GM12878 (cell line): ENCODE results near the gene ARF3. TPM values are rescaled to one million over a fixed set of nuclear protein-coding genes. Genes with fewer than 3 reads are reported as not detected.

ENCODE experiments used
- ATAC-seq: fragments of 200-7000 bp; cut with Tn5 transposase; 3 replicates; pipeline ENCODE4 v1.9.1; 2020; ENCODE audit warnings: mild to moderate bottlenecking, moderate library complexity
- BruUV-seq: library from RNA; stranded (reverse); fragments of 400-500 nt; replicated peaks from 2 replicates; lab custom pipeline; 2021; lab: Mats Ljungman, UMichigan
- CTCF ChIA-PET: fragments of 300-600 bp; sonication (Branson Sonifier 250); formaldehyde crosslinking; extraction: SDS; loops from one replicate; lab custom pipeline; 2021; ENCODE audit warnings: inconsistent platforms; lab: Yijun Ruan, JAX
- POLR2A ChIA-PET: fragments of 350-600 bp; formaldehyde crosslinking; extraction: SDS; loops from one replicate; lab custom pipeline; 2021; ENCODE audit warnings: inconsistent platforms; lab: Charles Lee
- RAD21 ChIA-PET: fragments of 300-600 bp; sonication (Branson Sonifier 250); formaldehyde crosslinking; loops from one replicate; lab custom pipeline; 2023; ENCODE audit warnings: antibody characterized with exemption; ENCODE audit not compliant: unreplicated experiment; lab: Charles Lee
- SMC1A ChIA-PET: fragments of 300-600 bp; sonication (Branson Sonifier 250); formaldehyde crosslinking; loops from one replicate; lab custom pipeline; 2023; ENCODE audit not compliant: unreplicated experiment, uncharacterized antibody; lab: Charles Lee
- DNase-seq: peaks from one replicate; pipeline ENCODE4 v3.0.0-alpha.2; 2011; ENCODE audit warnings: low read depth, low spot score
- FAIRE-seq: peaks from 3 replicates; lab custom pipeline; 2011; peaks lifted over from hg19 to GRCh38; lab: Jason Lieb, UNC
- H2AFZ ChIP-seq: 2 replicates; pipeline ENCODE4 v1.6.0; 2011; ENCODE audit warnings: low read depth, low read length, control low read depth; ENCODE audit not compliant: control insufficient read depth
- H3K27ac ChIP-seq: 2 replicates; pipeline ENCODE4 v1.5.1; 2011; ENCODE audit warnings: control low read depth; ENCODE audit not compliant: control insufficient read depth, insufficient read depth
- H3K27me3 ChIP-seq, 2 experiments: replicated peaks in 1 of 2; 2 replicates each; pipeline versions ENCODE4 v1.6.0 to v1.6.1; 2011; ENCODE audit warnings: low read length in 1 of 2; ENCODE audit not compliant: control insufficient read depth in 2 of 2, insufficient read depth in 2 of 2
- H3K36me3 ChIP-seq, 2 experiments: 2 replicates each; pipeline ENCODE4 v1.5.1; 2011; ENCODE audit warnings: low read length in 1 of 2; ENCODE audit not compliant: control insufficient read depth in 2 of 2, insufficient read depth in 2 of 2
- H3K4me1 ChIP-seq: 2 replicates; pipeline ENCODE4 v1.6.1; 2011; ENCODE audit warnings: mild to moderate bottlenecking, low read length, moderate library complexity, mixed read lengths; ENCODE audit not compliant: control insufficient read depth, insufficient read depth
- H3K4me2 ChIP-seq: 2 replicates; pipeline ENCODE4 v1.6.0; 2011; ENCODE audit warnings: control low read depth; ENCODE audit not compliant: control insufficient read depth, insufficient read depth
- H3K4me3 ChIP-seq: fragments of 200-600 bp; sonication (generic); 2 replicates; pipeline ENCODE4 v1.5.1; 2016
- H3K79me2 ChIP-seq: 2 replicates; pipeline ENCODE4 v1.6.0; 2011; ENCODE audit warnings: low read length; ENCODE audit not compliant: control insufficient read depth, insufficient read depth
- H3K9ac ChIP-seq: 2 replicates; pipeline ENCODE4 v1.8.0; 2011; ENCODE audit warnings: low read length, control low read depth, mixed read lengths; ENCODE audit not compliant: control insufficient read depth, insufficient read depth
- H3K9me3 ChIP-seq: replicated peaks from 3 replicates; pipeline ENCODE4 v1.5.1; 2011; ENCODE audit warnings: mild to moderate bottlenecking, low read length; ENCODE audit not compliant: control insufficient read depth, insufficient read depth
- H4K20me1 ChIP-seq: 2 replicates; pipeline ENCODE4 v1.6.0; 2011; ENCODE audit not compliant: control insufficient read depth, insufficient read depth
- ATF3 ChIP-seq: IDR thresholded peaks from 2 replicates; pipeline ENCODE4 v1.6.1; 2011; ENCODE audit warnings: low read depth, mild to moderate bottlenecking, low read length, moderate library complexity, borderline replicate concordance; ENCODE audit errors: extremely low read depth
- CHD2 ChIP-seq: IDR thresholded peaks from 2 replicates; pipeline ENCODE4 v1.6.1; 2011; ENCODE audit warnings: low read depth, low read length, improper control_type of control experiment, borderline replicate concordance
- CREM ChIP-seq: IDR thresholded peaks from 2 replicates; pipeline ENCODE4 v1.6.1; 2014; ENCODE audit warnings: antibody characterized with exemption, low read depth
- PKNOX1 ChIP-seq: fragments of 450-650 bp; IDR thresholded peaks from 2 replicates; pipeline ENCODE4 v1.6.1; 2016; ENCODE audit warnings: mild to moderate bottlenecking
- TAF1 ChIP-seq: IDR thresholded peaks from 2 replicates; pipeline ENCODE4 v1.6.1; 2011; ENCODE audit warnings: mild to moderate bottlenecking, low read depth, low read length, borderline replicate concordance
- ZSCAN29 ChIP-seq: fragments of 450-650 bp; IDR thresholded peaks from 2 replicates; pipeline ENCODE4 v1.6.1; 2017; ENCODE audit warnings: mild to moderate bottlenecking, moderate library complexity
- WGBS: methylation state at CpG from one replicate; pipeline ENCODE4 v1.1.6; 2016; ENCODE audit warnings: low lambda C conversion rate; ENCODE audit not compliant: insufficient replicate concordance, insufficient coverage; ENCODE audit errors: missing lambda C conversion rate; 5-methylcytosine and 5-hydroxymethylcytosine counted together
- in situ Hi-C: fragments of 300-500 bp; cut with MboI; formaldehyde crosslinking; loops from 9 replicates; pipeline ENCODE4 v1.14.3; 2018; ENCODE audit warnings: mixed read lengths
- intact Hi-C: fragments of 100-400 bp; cut with micrococcal nuclease; formaldehyde crosslinking; loops from one replicate; pipeline ENCODE4 v1.14.2; 2022; ENCODE audit not compliant: unreplicated experiment
- polyA plus RNA-seq, 11 experiments: library from polyadenylated mRNA; depleted of rRNA in 4 of 11; unstranded in 6 of 11; stranded (reverse) in 5 of 11; fragments of >200 nt; fragmentation: Nextera tagmentation in 4 of 11; fragmentation: Illumina TruSeq in 1 of 11; extraction: Ambion mirVana in 4 of 11; extraction: Trizol in 1 of 11; gene quantifications; 1 replicate in 1 of 11; 2 replicates in 10 of 11; pipeline versions ENCODE4 v1.2.1 to v1.2.3, GENCODE V29; 2011 to 2016; ENCODE audit warnings: inconsistent platforms in 2 of 11, missing spikeins in 2 of 11, low read depth in 1 of 11
- total RNA-seq, 4 experiments: library from RNA; depleted of rRNA in 3 of 4; stranded (reverse); fragments of >200 nt in 3 of 4; fragmentation: Illumina TruSeq in 1 of 4; extraction: Trizol in 1 of 4; gene quantifications; 2 replicates each; pipeline versions ENCODE4 v1.2.1 to v1.2.3, GENCODE V29; 2013 to 2021

ARF3 gene
- total and polyA plus RNA-seq, 10 of the 15 experiments (the other 5 are each of a cell fraction or from before 2014, with no cell fraction given): 8.7 to 263 (median 74.4) TPM

- TF ChIP-seq CHD2: no peak
- no peak for TF ChIP-seq ATF3
These were observed 24.4 kb downstream of the ARF3 start (continued) for GRCh38 chr12:48932878-48933277.

- ChIA-PET POLR2A (interaction anchor here (0.6 kb wide), 1 partner anchor 474 kb away, joined by 4 read pairs; no protein-coding TSS in a partner anchor), RAD21 (interaction anchor here (1.1 to 1.3 kb wide), 2 partner anchors 58 to 78 kb away, joined by 6 to 9 read pairs; partner anchors contain the start of gene DDX23), CTCF (interaction anchor here (0.9 to 3.5 kb wide), 12 partner anchors 9 to 117 kb away, joined by 3 to 14 read pairs (median 5); a partner anchor contains a TSS), SMC1A (interaction anchor here (1.0 to 1.6 kb wide), 6 partner anchors 25 to 77 kb away, joined by 3 to 7 read pairs (median 4); partner anchors contain the start of gene RND1)
- Histone ChIP-seq H3K27ac (no peak overlapping the region), H4K20me1 (no peaks in the 10 kb centered on the region), H3K27me3 (no peaks in the 10 kb centered on the region), H3K9ac (no peak overlapping the region), H3K9me3 (no peaks in the 10 kb centered on the region), H3K79me2 (no peaks in the 10 kb centered on the region), H3K4me1 (peaks cover 9% of the 10 kb centered on the region)
- WGBS: 73% methylated on average over 4 of the region's 4 CpGs
- DNase-seq (no peak), ATAC-seq (no peak), FAIRE-seq (no peak)
- no TSS peak for BruUV-seq
- in situ Hi-C loops: no loop called here
- TF ChIP-seq TAF1 (no peak), CREM (no peak), PKNOX1 (no peak), ZSCAN29 (no peak)
- TF ChIP-seq, all 136 proteins: peak for 0
- H3K36me3 ChIP-seq: peaks cover 8 to 9% of the 10 kb centered on the region in 2 experiments
- H3K4me3 ChIP-seq: no peak overlapping the region
- H3K4me2 ChIP-seq: no peak overlapping the region
- no peak overlapping the region for H2AFZ ChIP-seq
- intact Hi-C loops: no loop called here
These were observed 26.8 kb downstream of the ARF3 start for GRCh38 chr12:48930475-48930874.
